GM12878 (cell line): Measurements from ENCODE around the gene UVRAG. TPM values are rescaled to one million over a fixed set of nuclear protein-coding genes. Genes with fewer than 3 reads are reported as not detected.

Experiments used
- ATAC-seq: fragments of 200-7000 bp; cut with Tn5 transposase; 3 replicates; pipeline ENCODE4 v1.9.1; 2020; ENCODE audit warnings: mild to moderate bottlenecking, moderate library complexity
- BruUV-seq: library from RNA; stranded (reverse); fragments of 400-500 nt; replicated peaks from 2 replicates; lab custom pipeline; 2021; lab: Mats Ljungman, UMichigan
- CTCF ChIA-PET: fragments of 300-600 bp; sonication (Branson Sonifier 250); formaldehyde crosslinking; extraction: SDS; loops from one replicate; lab custom pipeline; 2021; ENCODE audit warnings: inconsistent platforms; lab: Yijun Ruan, JAX
- POLR2A ChIA-PET: fragments of 350-600 bp; formaldehyde crosslinking; extraction: SDS; loops from one replicate; lab custom pipeline; 2021; ENCODE audit warnings: inconsistent platforms; lab: Charles Lee
- RAD21 ChIA-PET: fragments of 300-600 bp; sonication (Branson Sonifier 250); formaldehyde crosslinking; loops from one replicate; lab custom pipeline; 2023; ENCODE audit warnings: antibody characterized with exemption; ENCODE audit not compliant: unreplicated experiment; lab: Charles Lee
- SMC1A ChIA-PET: fragments of 300-600 bp; sonication (Branson Sonifier 250); formaldehyde crosslinking; loops from one replicate; lab custom pipeline; 2023; ENCODE audit not compliant: unreplicated experiment, uncharacterized antibody; lab: Charles Lee
- DNase-seq: peaks from one replicate; pipeline ENCODE4 v3.0.0-alpha.2; 2011; ENCODE audit warnings: low read depth, low spot score
- FAIRE-seq: peaks from 3 replicates; lab custom pipeline; 2011; peaks lifted over from hg19 to GRCh38; lab: Jason Lieb, UNC
- H2AFZ ChIP-seq: 2 replicates; pipeline ENCODE4 v1.6.0; 2011; ENCODE audit warnings: low read depth, low read length, control low read depth; ENCODE audit not compliant: control insufficient read depth
- H3K27ac ChIP-seq: 2 replicates; pipeline ENCODE4 v1.5.1; 2011; ENCODE audit warnings: control low read depth; ENCODE audit not compliant: control insufficient read depth, insufficient read depth
- H3K27me3 ChIP-seq, 2 experiments: replicated peaks in 1 of 2; 2 replicates each; pipeline versions ENCODE4 v1.6.0 to v1.6.1; 2011; ENCODE audit warnings: low read length in 1 of 2; ENCODE audit not compliant: control insufficient read depth in 2 of 2, insufficient read depth in 2 of 2
- H3K36me3 ChIP-seq, 2 experiments: 2 replicates each; pipeline ENCODE4 v1.5.1; 2011; ENCODE audit warnings: low read length in 1 of 2; ENCODE audit not compliant: control insufficient read depth in 2 of 2, insufficient read depth in 2 of 2
- H3K4me1 ChIP-seq: 2 replicates; pipeline ENCODE4 v1.6.1; 2011; ENCODE audit warnings: mild to moderate bottlenecking, low read length, moderate library complexity, mixed read lengths; ENCODE audit not compliant: control insufficient read depth, insufficient read depth
- H3K4me2 ChIP-seq: 2 replicates; pipeline ENCODE4 v1.6.0; 2011; ENCODE audit warnings: control low read depth; ENCODE audit not compliant: control insufficient read depth, insufficient read depth
- H3K4me3 ChIP-seq: fragments of 200-600 bp; sonication (generic); 2 replicates; pipeline ENCODE4 v1.5.1; 2016
- H3K79me2 ChIP-seq: 2 replicates; pipeline ENCODE4 v1.6.0; 2011; ENCODE audit warnings: low read length; ENCODE audit not compliant: control insufficient read depth, insufficient read depth
- H3K9ac ChIP-seq: 2 replicates; pipeline ENCODE4 v1.8.0; 2011; ENCODE audit warnings: low read length, control low read depth, mixed read lengths; ENCODE audit not compliant: control insufficient read depth, insufficient read depth
- H3K9me3 ChIP-seq: replicated peaks from 3 replicates; pipeline ENCODE4 v1.5.1; 2011; ENCODE audit warnings: mild to moderate bottlenecking, low read length; ENCODE audit not compliant: control insufficient read depth, insufficient read depth
- H4K20me1 ChIP-seq: 2 replicates; pipeline ENCODE4 v1.6.0; 2011; ENCODE audit not compliant: control insufficient read depth, insufficient read depth
- BHLHE40 ChIP-seq, 2 experiments: fragments of 450-650 bp in 1 of 2; IDR thresholded peaks; 2 replicates each; pipeline ENCODE4 v1.6.1; 2011 to 2017; ENCODE audit warnings: low read depth in 2 of 2, borderline replicate concordance in 1 of 2, improper control_type of control experiment in 1 of 2, low read length in 1 of 2, mild to moderate bottlenecking in 1 of 2
- BRCA1 ChIP-seq: IDR thresholded peaks from 2 replicates; pipeline ENCODE4 v1.6.1; 2011; ENCODE audit warnings: low read depth, low read length, improper control_type of control experiment
- CREM ChIP-seq: IDR thresholded peaks from 2 replicates; pipeline ENCODE4 v1.6.1; 2014; ENCODE audit warnings: antibody characterized with exemption, low read depth
- EED ChIP-seq: sonication (generic); IDR thresholded peaks from 2 replicates; pipeline ENCODE4 v1.6.1; 2016; ENCODE audit warnings: antibody characterized with exemption, low read depth
- EP300 ChIP-seq, 2 experiments: fragments of 150-350 bp in 1 of 2; IDR thresholded peaks; 2 replicates each; pipeline ENCODE4 v1.6.1; 2011 to 2012; ENCODE audit warnings: low read depth in 2 of 2, low read length in 2 of 2, borderline replicate concordance in 1 of 2, improper control_type of control experiment in 1 of 2, inconsistent platforms in 1 of 2; ENCODE audit not compliant: control insufficient read depth in 1 of 2
- JUNB ChIP-seq: IDR thresholded peaks from 2 replicates; pipeline ENCODE4 v1.6.1; 2016; ENCODE audit warnings: antibody characterized with exemption, mild to moderate bottlenecking
- MEF2A ChIP-seq: IDR thresholded peaks from 2 replicates; pipeline ENCODE4 v1.6.1; 2011; ENCODE audit warnings: low read depth, mild to moderate bottlenecking, low read length, moderate library complexity; ENCODE audit not compliant: insufficient read depth
- MXI1 ChIP-seq: fragments of 150-350 bp; IDR thresholded peaks from 2 replicates; pipeline ENCODE4 v1.6.1; 2011; ENCODE audit warnings: low read depth, mild to moderate bottlenecking, inconsistent platforms, low read length, improper control_type of control experiment
- ZNF384 ChIP-seq: IDR thresholded peaks from 2 replicates; pipeline ENCODE4 v1.6.1; 2012; ENCODE audit warnings: low read depth, mild to moderate bottlenecking, low read length, improper control_type of control experiment, borderline replicate concordance
- whole genome bisulfite sequencing: methylation state at CpG from one replicate; pipeline ENCODE4 v1.1.6; 2016; ENCODE audit warnings: low lambda C conversion rate; ENCODE audit not compliant: insufficient replicate concordance, insufficient coverage; ENCODE audit errors: missing lambda C conversion rate; 5-methylcytosine and 5-hydroxymethylcytosine counted together
- in situ Hi-C: fragments of 300-500 bp; cut with MboI; formaldehyde crosslinking; loops from 9 replicates; pipeline ENCODE4 v1.14.3; 2018; ENCODE audit warnings: mixed read lengths
- intact Hi-C: fragments of 100-400 bp; cut with micrococcal nuclease; formaldehyde crosslinking; loops from one replicate; pipeline ENCODE4 v1.14.2; 2022; ENCODE audit not compliant: unreplicated experiment
- polyA plus RNA-seq, 11 experiments: library from polyadenylated mRNA; depleted of rRNA in 4 of 11; unstranded in 6 of 11; stranded (reverse) in 5 of 11; fragments of >200 nt; fragmentation: Nextera tagmentation in 4 of 11; fragmentation: Illumina TruSeq in 1 of 11; extraction: Ambion mirVana in 4 of 11; extraction: Trizol in 1 of 11; gene quantifications; 1 replicate in 1 of 11; 2 replicates in 10 of 11; pipeline versions ENCODE4 v1.2.1 to v1.2.3, GENCODE V29; 2011 to 2016; ENCODE audit warnings: inconsistent platforms in 2 of 11, missing spikeins in 2 of 11, low read depth in 1 of 11
- total RNA-seq, 4 experiments: library from RNA; depleted of rRNA in 3 of 4; stranded (reverse); fragments of >200 nt in 3 of 4; fragmentation: Illumina TruSeq in 1 of 4; extraction: Trizol in 1 of 4; gene quantifications; 2 replicates each; pipeline versions ENCODE4 v1.2.1 to v1.2.3, GENCODE V29; 2013 to 2021
- TF ChIP-seq, protein P1 (sequence below): fragments of 450-650 bp; IDR thresholded peaks from 2 replicates; pipeline ENCODE4 v1.6.1; 2017; ENCODE audit warnings: low read depth, mild to moderate bottlenecking, moderate library complexity

UVRAG gene
- total and polyA plus RNA-seq, 10 of the 15 experiments (the other 5 are each of a cell fraction or from before 2014, with no cell fraction given): 7.0 to 43.4 (median 37.0) TPM

DNA sequence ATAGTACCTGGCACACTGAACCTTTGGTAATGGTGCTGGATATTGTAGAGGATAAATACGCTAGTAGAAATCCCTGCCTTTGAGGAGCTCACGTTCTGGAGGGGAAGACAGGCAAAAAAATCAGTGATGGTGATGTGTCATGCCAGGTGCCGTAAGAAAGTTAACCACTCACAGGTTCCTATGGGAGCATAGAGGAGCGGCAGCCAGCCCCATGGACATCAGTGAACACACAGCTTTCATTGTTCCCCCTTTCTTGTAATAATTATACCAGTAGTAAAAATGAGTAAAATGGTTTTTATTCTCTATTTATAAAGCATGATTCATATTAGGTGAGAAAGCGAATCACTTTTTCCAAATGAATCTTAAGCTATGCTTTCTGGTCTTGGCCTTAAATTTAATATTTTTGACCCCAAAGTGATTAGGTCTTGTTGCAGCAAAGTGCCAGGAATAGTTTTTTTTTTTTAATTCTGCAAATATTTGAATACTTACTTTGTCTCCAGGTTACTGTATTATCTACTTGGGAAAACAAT is 57.9 kb downstream of the UVRAG start:
- H3K4me2 ChIP-seq: peak overlapping the region; percentile 89
- DNase-seq (no peak), ATAC-seq (peak; percentile 74), FAIRE-seq (no peak)
- peaks cover 29% of the 10 kb centered on the region for H3K4me1 ChIP-seq
- SMC1A ChIA-PET: interaction anchor here (0.6 to 13.5 kb wide), 21 partner anchors 9 to 283 kb away, joined by 3 to 238 read pairs (median 8); partner anchors contain the start of gene DGAT2
- RAD21 ChIA-PET: interaction anchor here (0.8 to 13.5 kb wide), 14 partner anchors 9 to 334 kb away, joined by 3 to 172 read pairs (median 8); no protein-coding TSS in a partner anchor
- peak overlapping the region; percentile 25 for H3K4me3 ChIP-seq
- intact Hi-C loops: loop anchor here (1.0 to 2.0 kb wide), 2 partner anchors 58 to 150 kb away; partner anchors contain the start of gene UVRAG
- 8% methylated on average over 5 of the region's 5 CpGs for WGBS
- TF ChIP-seq, protein P1, sequence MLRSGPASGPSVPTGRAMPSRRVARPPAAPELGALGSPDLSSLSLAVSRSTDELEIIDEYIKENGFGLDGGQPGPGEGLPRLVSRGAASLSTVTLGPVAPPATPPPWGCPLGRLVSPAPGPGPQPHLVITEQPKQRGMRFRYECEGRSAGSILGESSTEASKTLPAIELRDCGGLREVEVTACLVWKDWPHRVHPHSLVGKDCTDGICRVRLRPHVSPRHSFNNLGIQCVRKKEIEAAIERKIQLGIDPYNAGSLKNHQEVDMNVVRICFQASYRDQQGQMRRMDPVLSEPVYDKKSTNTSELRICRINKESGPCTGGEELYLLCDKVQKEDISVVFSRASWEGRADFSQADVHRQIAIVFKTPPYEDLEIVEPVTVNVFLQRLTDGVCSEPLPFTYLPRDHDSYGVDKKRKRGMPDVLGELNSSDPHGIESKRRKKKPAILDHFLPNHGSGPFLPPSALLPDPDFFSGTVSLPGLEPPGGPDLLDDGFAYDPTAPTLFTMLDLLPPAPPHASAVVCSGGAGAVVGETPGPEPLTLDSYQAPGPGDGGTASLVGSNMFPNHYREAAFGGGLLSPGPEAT: no peak
- 0 out of 2 replicates have a peak, but pooled peaks have one; percentile 49 for TF ChIP-seq MXI1
- peak in 1 of 2 experiments; percentile 52; a peak in 2 of 4 replicates for TF ChIP-seq BHLHE40 (IDR thresholded peaks at IDR 0.05; ENCODE audit: borderline replicate concordance in 1 of 2, low read depth in 2 of 2, low read length in 1 of 2)
- 0 out of 2 replicates have a peak, but pooled peaks have one; percentile 8 for TF ChIP-seq CREM
- no peak for TF ChIP-seq BRCA1
- TF ChIP-seq ZNF384: 0 out of 2 replicates have a peak, but pooled peaks have one; percentile 28
- peak; percentile 71 for TF ChIP-seq JUNB
- 0 out of 2 replicates have a peak, but pooled peaks have one; percentile 19 for TF ChIP-seq EED
- TF ChIP-seq MEF2A: peak; percentile 51; the same call in 1 of the 2 replicates
- 0 out of 4 replicates have a peak, but pooled peaks of 1 of the 2 experiments have one; percentile 49 for TF ChIP-seq EP300 (IDR thresholded peaks at IDR 0.05; ENCODE audit: borderline replicate concordance in 1 of 2, control insufficient read depth in 1 of 2, low read depth in 2 of 2, low read length in 2 of 2)
- no peaks in the 10 kb centered on the region for H4K20me1 ChIP-seq
- peaks cover 1 to 9% of the 10 kb centered on the region in 2 experiments for H3K36me3 ChIP-seq
- peak overlapping the region; percentile 84 for H3K27ac ChIP-seq
- POLR2A ChIA-PET: interaction anchor here (0.6 to 4.1 kb wide), 17 partner anchors 9 to 1474 kb away, joined by 3 to 36 read pairs (median 4); partner anchors contain the start of gene UVRAG
- CTCF ChIA-PET: interaction anchor here (0.7 to 4.0 kb wide), 17 partner anchors 8 to 475 kb away, joined by 3 to 30 read pairs (median 5); no protein-coding TSS in a partner anchor
- no peak overlapping the region for H2AFZ ChIP-seq
- H3K9ac ChIP-seq: no peak overlapping the region
- no TSS peak for BruUV-seq
- no peaks in the 10 kb centered on the region; the same call in 2 of the 3 replicates for H3K9me3 ChIP-seq
- in situ Hi-C loops: no loop called here
- no peaks in the 10 kb centered on the region for H3K27me3 ChIP-seq
- peaks cover 71% of the 10 kb centered on the region for H3K79me2 ChIP-seq
